ENCODE data around the gene GOLT1A.

The GOLT1A gene

GRCh38 chr1:204216880-204217647 lies 3.3 kb upstream of the GOLT1A start:
- DNase-seq: no peak

- DNase-seq: no peak
Observed at GRCh38 chr1:204216236-204216635, 2.4 kb upstream of the GOLT1A start.

GRCh38 chr1:204212715-204213114 lies 1.1 kb downstream of the GOLT1A start:
- DNase-seq: no peak

GRCh38 chr1:204211046-204211445 lies 2.7 kb downstream of the GOLT1A start:
- DNase-seq: no peak

GRCh38 chr1:204207136-204207616 lies 6.6 kb downstream of the GOLT1A start:
- no peak for DNase-seq

GRCh38 chr1:204206121-204206520 lies 7.7 kb downstream of the GOLT1A start:
- DNase-seq: no peak

DNA sequence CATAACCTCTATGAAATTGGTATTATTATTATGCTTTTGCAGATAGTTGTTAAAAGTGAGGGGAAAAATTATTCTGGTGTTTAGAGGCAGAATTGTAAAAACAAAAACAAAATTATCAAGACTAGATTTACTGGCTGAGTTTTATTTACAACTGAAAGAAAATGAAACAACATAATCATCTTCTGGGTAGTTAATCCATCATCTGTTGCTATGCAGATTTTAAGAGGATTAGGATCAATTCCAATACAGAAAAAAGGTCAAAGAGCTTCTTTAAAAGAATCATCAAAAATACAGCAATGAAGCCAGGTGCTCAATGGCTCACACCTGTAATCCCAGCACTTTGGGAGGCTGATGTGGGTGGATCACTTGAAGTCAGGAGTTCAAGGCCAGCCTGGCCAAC lies 8.3 kb downstream of the GOLT1A start:
- no peak for DNase-seq

- DNase-seq: no peak
Observed at GRCh38 chr1:204204944-204205343, 8.8 kb downstream of the GOLT1A start.

GRCh38 chr1:204203206-204203767 lies 10.5 kb downstream of the GOLT1A start:
- DNase-seq: no peak

GRCh38 chr1:204202481-204202880 lies 11.3 kb downstream of the GOLT1A start:
- DNase-seq: no peak

DNA sequence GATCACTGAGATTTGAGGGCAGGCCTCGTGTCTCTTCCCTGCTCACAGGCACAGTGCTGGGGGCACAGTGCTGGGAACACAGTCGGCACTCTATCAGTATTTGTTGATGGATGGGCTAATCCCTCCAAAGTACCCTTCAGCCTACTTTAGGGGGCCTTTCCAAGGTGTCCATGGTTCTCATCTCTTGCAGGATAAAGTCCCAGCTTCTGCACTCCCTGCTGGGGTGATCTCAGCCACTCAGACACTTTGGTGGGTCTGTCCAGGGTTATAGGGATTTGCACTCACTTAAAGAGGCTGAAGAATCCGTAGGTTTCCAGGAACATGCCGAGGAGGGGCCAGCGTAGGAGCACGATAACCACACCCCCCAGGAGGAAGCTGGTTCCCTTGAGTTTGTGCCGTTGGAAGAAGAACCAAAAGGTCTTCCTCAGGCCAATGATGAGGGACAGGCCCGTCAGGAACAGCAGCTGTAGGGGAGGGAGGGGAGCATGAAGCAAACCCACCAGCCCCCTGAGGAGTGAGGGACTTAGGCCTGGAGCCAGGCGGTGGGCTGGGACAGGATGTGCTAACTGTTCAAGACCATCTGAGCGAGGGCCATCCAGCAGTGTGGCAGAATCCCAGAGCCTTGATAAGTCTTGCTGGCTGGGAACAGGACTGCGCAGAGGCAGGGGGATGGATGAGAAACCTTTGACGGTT lies 12.3 kb downstream of the GOLT1A start:
- no peak for DNase-seq

- DNase-seq: no peak
Observed at GRCh38 chr1:204199579-204199978, 14.2 kb downstream of the GOLT1A start.

DNA sequence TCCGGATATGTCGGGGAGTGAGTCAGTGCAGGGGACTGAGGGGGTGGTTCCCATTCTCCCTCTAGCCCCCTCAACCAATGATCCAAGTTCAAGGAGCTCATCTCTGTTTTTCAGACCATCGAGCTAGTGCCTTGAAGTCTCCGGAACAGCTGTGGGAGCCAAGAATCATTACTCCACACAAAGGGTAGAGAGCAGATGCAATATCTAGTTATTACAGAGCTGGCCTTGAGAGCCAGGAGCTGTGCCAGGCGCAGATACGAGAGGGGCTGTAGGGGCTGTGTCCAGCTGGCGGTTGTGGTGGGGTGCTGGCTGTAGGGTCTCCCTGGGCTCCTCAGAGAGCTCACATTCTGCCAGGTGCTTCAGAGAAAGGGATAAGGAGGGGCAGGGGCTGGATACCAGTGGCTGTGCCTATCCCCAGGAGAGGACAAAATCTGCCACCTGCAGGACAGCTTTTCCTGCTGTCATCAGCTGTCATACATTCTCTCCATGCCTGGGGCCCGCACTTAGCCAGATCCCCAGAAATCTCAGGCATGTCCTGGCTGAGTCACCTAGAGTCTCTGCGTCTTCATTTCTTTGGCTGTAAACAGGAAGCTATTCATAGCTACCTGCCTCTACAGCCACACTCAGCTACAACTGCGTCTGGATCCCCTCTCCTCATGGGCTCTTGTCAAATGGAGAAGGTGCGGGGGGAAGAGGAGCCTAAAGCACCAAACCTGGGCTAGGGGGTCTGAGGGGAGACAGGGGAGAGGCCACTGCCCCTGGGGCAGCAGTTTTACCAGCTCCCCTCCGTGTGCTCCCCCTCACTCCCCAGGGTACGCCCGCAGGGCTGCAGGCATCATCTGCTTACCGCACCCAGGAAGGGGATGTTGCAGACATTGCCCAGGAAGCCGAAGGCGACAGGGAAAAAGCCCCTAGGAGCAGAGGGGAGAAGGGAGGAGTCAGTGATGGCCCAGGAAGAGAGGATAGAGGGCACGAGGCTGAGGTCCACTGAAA lies 15.1 kb downstream of the GOLT1A start:
- no peak for DNase-seq

DNA sequence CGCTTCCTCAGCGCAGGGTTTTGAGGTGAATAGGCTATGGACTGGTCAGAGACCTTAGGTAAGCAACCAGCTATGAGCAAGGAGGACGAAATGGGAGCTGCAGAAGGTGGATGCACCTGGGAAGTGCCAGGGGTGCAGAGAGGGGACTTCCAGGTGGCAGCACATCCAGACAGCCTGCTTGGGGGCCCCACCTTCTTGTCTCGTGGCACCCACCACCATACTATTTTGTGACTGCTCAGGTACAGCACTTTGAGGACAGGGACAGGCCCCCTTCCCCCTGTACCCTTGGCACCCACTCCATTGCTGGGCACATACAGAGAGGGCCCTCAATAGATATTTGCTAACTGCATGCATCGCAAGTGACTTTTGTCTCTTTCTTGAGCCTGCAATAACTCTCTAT lies 16.7 kb downstream of the GOLT1A start:
- DNase-seq: no peak

DNA sequence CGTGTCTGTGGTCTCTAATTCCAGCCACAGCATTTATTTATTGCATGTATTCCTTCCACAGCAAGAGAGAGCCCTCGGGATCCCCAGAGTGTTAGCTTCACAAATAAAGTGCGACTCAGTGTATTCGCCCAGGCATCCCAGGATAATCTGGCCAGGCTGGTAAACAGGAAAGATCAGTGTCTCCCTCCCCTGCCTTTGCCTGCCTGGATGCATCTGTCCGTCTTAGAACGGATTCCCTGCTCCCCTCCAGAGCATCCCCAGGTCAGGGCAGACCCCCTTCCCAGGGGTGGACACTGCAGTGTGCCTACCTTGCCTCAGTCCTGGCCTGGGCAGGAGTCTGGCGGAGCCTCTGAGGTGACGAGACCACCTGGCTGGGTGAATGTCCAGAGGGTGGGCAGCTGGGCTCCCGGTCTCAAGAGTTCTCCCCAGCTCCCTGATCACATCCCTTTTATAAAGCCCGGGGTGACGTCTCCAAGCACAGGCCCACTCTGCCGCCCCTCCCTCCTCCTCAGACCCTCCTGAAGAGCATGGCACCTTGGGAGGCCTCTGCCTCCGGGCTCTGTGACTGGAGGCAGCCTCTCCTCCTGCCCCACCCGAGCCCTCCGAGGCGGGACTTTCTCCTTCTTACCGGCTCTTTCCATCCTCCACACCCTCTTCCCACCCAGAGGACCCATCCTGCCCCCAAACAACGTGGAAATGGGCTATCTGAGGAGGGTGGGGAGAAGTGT lies 17.6 kb downstream of the GOLT1A start, which contains the start of gene KISS1:
Gene KISS1 (minus strand): TSS at position 424 of the 728 bp plus-strand sequence. CDS start 3,615 bp downstream, outside the sequence.
- no peak for DNase-seq

DNA sequence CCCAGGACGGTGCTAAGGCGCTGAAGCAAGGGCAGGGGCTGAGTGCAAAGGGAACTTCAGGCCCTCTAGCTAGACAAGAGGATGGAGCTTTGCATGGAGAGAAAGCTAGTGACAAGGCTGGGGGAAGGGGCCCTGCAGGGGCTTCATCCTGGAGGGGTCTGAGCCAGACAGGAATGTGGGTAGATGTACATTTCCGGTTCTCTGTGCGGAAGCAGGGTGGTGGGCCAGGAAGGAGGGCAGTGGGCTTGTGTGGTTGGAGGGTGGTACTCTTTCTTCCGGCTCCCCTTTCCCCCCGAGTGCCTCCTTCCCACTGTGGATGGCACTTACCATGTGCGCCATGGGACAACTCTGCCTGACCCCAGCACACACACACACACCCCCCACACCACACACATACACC lies 19.0 kb downstream of the GOLT1A start:
- no peak for DNase-seq

- no peak for DNase-seq
Observed at GRCh38 chr1:204194080-204194479, 19.7 kb downstream of the GOLT1A start.

- DNase-seq: no peak
Observed at GRCh38 chr1:204192589-204193352, 21.0 kb downstream of the GOLT1A start.

DNA sequence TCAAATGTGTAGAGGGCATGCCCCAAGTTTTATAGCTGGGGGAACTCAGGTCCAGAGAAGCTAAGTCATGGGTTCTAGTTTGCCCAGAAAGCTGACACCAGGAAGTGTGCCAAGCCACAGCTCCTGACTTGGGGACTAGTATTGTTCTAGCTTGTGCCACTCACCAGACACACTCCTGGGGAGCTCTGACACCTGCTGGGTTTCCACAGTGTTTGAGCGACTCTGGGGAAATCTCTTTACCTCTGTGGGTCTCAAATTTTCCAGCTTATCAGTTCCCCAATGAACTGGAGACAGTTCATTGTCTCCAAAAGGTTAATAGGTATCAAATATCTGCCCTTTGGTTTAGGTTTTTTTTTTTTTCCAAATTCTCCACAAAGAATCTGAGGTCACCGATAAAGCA lies 21.7 kb downstream of the GOLT1A start:
- no peak for DNase-seq

DNA sequence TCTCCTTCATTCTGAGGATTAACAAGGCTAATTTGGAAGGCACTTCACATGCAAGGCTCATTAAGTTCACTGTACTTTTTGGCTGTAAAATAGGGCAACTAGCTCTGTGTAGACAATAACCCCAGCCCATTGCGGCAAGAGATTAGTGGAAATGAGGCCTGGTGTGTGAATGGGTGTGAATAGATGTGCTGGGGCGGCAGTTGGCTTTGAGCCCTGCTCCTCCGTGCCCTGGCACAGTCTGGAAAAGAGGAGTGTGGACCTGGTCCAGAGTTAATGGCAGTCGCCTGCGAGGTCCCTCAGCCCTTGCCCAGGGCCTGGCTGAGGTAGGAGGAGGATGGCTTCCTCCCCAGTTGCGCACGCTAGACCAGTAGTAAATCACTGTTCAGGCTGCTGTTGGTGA lies 22.3 kb downstream of the GOLT1A start:
- DNase-seq: no peak
